ENCODE data around the gene ZNF236.

DNA sequence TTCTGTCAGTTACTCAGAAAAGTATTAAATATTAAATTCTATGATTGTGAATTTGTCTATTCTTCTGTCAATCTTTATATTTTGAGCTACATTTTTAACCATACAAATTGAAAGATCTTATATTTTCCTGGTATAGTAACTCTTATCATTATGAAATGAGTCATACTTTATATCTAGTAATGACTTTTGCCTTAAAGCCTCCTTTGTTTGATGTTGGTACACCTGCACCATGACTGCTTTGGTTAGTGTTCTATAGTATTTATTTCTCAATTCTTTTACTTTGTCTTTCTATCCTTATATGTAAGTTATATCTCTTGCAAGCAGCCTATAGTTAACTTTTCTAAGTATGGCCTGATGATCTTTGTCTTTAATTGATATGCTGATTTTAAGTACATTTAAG, 13.0 kb downstream of the ZNF236 start:
- TF ChIP-seq, protein P1, sequence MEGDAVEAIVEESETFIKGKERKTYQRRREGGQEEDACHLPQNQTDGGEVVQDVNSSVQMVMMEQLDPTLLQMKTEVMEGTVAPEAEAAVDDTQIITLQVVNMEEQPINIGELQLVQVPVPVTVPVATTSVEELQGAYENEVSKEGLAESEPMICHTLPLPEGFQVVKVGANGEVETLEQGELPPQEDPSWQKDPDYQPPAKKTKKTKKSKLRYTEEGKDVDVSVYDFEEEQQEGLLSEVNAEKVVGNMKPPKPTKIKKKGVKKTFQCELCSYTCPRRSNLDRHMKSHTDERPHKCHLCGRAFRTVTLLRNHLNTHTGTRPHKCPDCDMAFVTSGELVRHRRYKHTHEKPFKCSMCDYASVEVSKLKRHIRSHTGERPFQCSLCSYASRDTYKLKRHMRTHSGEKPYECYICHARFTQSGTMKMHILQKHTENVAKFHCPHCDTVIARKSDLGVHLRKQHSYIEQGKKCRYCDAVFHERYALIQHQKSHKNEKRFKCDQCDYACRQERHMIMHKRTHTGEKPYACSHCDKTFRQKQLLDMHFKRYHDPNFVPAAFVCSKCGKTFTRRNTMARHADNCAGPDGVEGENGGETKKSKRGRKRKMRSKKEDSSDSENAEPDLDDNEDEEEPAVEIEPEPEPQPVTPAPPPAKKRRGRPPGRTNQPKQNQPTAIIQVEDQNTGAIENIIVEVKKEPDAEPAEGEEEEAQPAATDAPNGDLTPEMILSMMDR (IDR thresholded peaks at IDR 0.05) = no peak
- TF ChIP-seq POLR2A (IDR thresholded peaks at IDR 0.05) = no peak
- no peak for TF ChIP-seq POLR2AphosphoS5 (IDR thresholded peaks at IDR 0.05)
- TF ChIP-seq EP300 (IDR thresholded peaks at IDR 0.05) = no peak

Data from suprapubic skin (tissue), 4 donors.